Panc1 (cell line): ENCODE measurements around the gene SLC5A2.

Experiments used
- CTCF ChIP-seq: fragments of 450-650 bp; IDR thresholded peaks from 2 replicates; pipeline ENCODE4 v1.5.1; 2017; ENCODE audit warnings: mild to moderate bottlenecking
- POLR2AphosphoS5 ChIP-seq: IDR thresholded peaks from 2 replicates; pipeline ENCODE4 v1.6.1; 2012; ENCODE audit warnings: mild to moderate bottlenecking, low read depth, low read length, moderate library complexity

GRCh38 chr16:31486045-31486444, 3.1 kb downstream of the SLC5A2 start:
- TF ChIP-seq POLR2AphosphoS5 (no peak), CTCF (no peak)
